Panc1 (cell line): ENCODE measurements around the gene ASB1.

Source experiments
- CTCF ChIP-seq: fragments of 450-650 bp; IDR thresholded peaks from 2 replicates; pipeline ENCODE4 v1.5.1; 2017; ENCODE audit warnings: mild to moderate bottlenecking
- POLR2AphosphoS5 ChIP-seq: IDR thresholded peaks from 2 replicates; pipeline ENCODE4 v1.6.1; 2012; ENCODE audit warnings: mild to moderate bottlenecking, low read depth, low read length, moderate library complexity

DNA sequence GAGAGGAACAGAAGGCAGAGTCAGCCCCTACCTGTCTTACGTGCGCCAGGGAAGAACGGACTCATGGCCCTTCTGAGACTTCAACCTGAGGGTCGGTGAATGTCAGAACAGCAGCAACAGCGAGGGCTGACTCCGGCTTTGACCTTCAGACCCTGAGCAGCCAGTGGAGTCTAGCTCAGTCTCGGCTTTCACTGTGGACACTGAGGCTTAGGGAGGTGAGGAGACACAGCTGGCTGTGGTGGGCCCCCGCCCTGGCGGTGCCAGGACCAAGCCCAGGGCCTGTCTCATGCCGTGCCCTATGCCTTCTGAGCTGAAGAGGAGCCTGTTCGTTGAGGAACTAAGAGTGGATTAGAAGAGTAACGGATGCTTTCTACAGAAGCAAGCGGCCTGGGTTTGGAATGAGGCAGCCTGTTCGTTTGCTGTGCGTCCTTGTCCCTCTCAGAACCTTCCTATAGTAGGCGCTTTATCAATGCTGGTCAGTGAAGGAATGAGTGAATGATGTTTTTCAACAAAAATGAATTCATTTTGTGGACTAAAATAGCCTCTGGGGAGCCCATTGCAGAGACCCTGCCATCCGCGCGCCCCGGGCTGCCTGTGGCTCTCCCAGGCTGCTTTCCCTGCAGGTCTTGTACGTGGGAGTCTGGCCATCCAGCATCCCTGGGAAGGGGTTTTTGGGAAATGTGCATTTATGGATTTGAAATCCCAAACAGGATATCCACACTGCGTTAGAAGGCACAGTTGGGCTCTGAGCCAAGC lies 38.9 kb downstream of the ASB1 start:
- TF ChIP-seq CTCF (no peak), POLR2AphosphoS5 (no peak)
